Right lobe of liver (tissue), 6 donors: ENCODE results near the gene KL. TPM values are rescaled to one million over a fixed set of nuclear protein-coding genes. Genes with fewer than 3 reads are reported as not detected.

Experiments
- ATAC-seq, 4 donors: fragments of 200-7000 bp; cut with Tn5 transposase; one replicate each; pipeline ENCODE4 v1.9.1; 2020; ENCODE audit warnings: mild to moderate bottlenecking in 4 of 4, moderate library complexity in 4 of 4
- DNase-seq, 3 donors: peaks; one replicate each; pipeline ENCODE4 v3.0.0-alpha.2; 2020
- H3K27ac ChIP-seq, 3 donors: fragments of 200-600 bp; one replicate each; pipeline ENCODE4 v1.8.0; 2022
- H3K27me3 ChIP-seq, 2 donors: fragments of 200-600 bp; one replicate each; pipeline ENCODE4 v1.8.0; 2022
- H3K36me3 ChIP-seq, 4 donors: fragments of 200-600 bp; sonication (generic) in 1 of 4; one replicate each; pipeline versions ENCODE4 v1.5.1 to v1.8.0; 2017 to 2022; ENCODE audit warnings: control low read depth in 1 of 4
- H3K4me1 ChIP-seq, 4 donors: fragments of 200-600 bp; sonication (generic) in 1 of 4; one replicate each; pipeline versions ENCODE4 v1.5.1 to v1.8.0; 2017 to 2022; ENCODE audit warnings: control low read depth in 1 of 4
- H3K4me3 ChIP-seq, 3 donors: fragments of 200-600 bp; one replicate each; pipeline ENCODE4 v1.8.0; 2022
- H3K9me3 ChIP-seq, 4 donors: fragments of 200-600 bp; sonication (generic) in 1 of 4; one replicate each; pipeline versions ENCODE4 v1.5.1 to v1.8.0; 2017 to 2022; ENCODE audit warnings: control low read depth in 1 of 4
- CTCF ChIP-seq, 4 donors: fragments of 200-600 bp in 3 of 4; fragments of 450-650 bp in 1 of 4; IDR thresholded peaks; one replicate each; pipeline versions ENCODE4 v1.5.1 to v1.8.0; 2016 to 2022; ENCODE audit warnings: antibody characterized with exemption in 4 of 4, mild to moderate bottlenecking in 2 of 4
- POLR2A ChIP-seq: fragments of 450-650 bp; IDR thresholded peaks from one replicate; pipeline ENCODE4 v1.6.1; 2017; ENCODE audit warnings: antibody characterized with exemption, mild to moderate bottlenecking
- WGBS: methylation state at CpG from one replicate; pipeline ENCODE4 v1.1.6; 2018; ENCODE audit warnings: low coverage, low lambda C conversion rate; ENCODE audit not compliant: insufficient coverage; ENCODE audit errors: missing lambda C conversion rate; 5-methylcytosine and 5-hydroxymethylcytosine counted together
- intact Hi-C, 2 donors: fragments of 100-400 bp; cut with DNase I; formaldehyde crosslinking; loops; one replicate each; pipeline versions ENCODE4 v1.11.2 to v1.14.1; 2022
- total RNA-seq, 6 experiments: library from RNA; depleted of rRNA in 2 of 6; stranded (reverse); fragments of >200 nt in 2 of 6; fragmentation: NEBNext Ultra II Directional in 3 of 6; extraction: Animal tissue kit (Norgen Biotek cat#: 25700) in 3 of 6; gene quantifications; one replicate each; pipeline versions ENCODE4 v1.1.0 to v1.2.4, GENCODE V29; 2016 to 2023
- donor health status: DM: no; HTN: yes; CAD: no.
- donor health status: DM: no; HTN: no; CAD: no.
- donor health status: DM: no; HTN: no; CAD: no.
- donor health status: DM: no; HTN: yes; CAD: no.
- donor health status: DM: no; HTN: yes; CAD: no.

KL gene
- total RNA-seq, 6 experiments from 2014 or later, result 0.09 to 1.2 (median 0.39) TPM

GRCh38 chr13:33072759-33073158, 56.5 kb downstream of the KL start:
- ATAC-seq, result no peak
- no peaks in the 10 kb centered on the region for H3K9me3 ChIP-seq
- DNase-seq, result no peak
- H3K4me3 ChIP-seq, result no peak overlapping the region
- H3K27ac ChIP-seq, result no peak overlapping the region
- no peaks in the 10 kb centered on the region for H3K4me1 ChIP-seq
- H3K36me3 ChIP-seq, result no peaks in the 10 kb centered on the region
- intact Hi-C loops, result no loop called here
- H3K27me3 ChIP-seq, result no peaks in the 10 kb centered on the region
- no peak for TF ChIP-seq CTCF (IDR thresholded peaks at IDR 0.05)
- TF ChIP-seq POLR2A, result no peak
- WGBS, result 70% methylated on average over 1 of the region's 1 CpG

- H3K27ac ChIP-seq, result no peak overlapping the region
- intact Hi-C loops, result no loop called here
- H3K36me3 ChIP-seq, result no peaks in the 10 kb centered on the region
- WGBS, result 86% methylated on average over 3 of the region's 3 CpGs
- H3K4me3 ChIP-seq, result no peak overlapping the region
- TF ChIP-seq CTCF (IDR thresholded peaks at IDR 0.05), result no peak
- no peaks in the 10 kb centered on the region for H3K4me1 ChIP-seq
- DNase-seq, result no peak
- H3K9me3 ChIP-seq, result no peaks in the 10 kb centered on the region
- no peak for ATAC-seq
- H3K27me3 ChIP-seq, result no peaks in the 10 kb centered on the region
Measured at GRCh38 chr13:33073338-33073737, 57.1 kb downstream of the KL start.

- Histone ChIP-seq H3K27ac (no peak overlapping the region), H3K27me3 (no peaks in the 10 kb centered on the region), H3K36me3 (no peaks in the 10 kb centered on the region), H3K9me3 (no peaks in the 10 kb centered on the region), H3K4me3 (no peak overlapping the region), H3K4me1 (no peaks in the 10 kb centered on the region)
- intact Hi-C loops, result no loop called here
- TF ChIP-seq POLR2A (no peak), CTCF (IDR thresholded peaks at IDR 0.05) (no peak)
- ATAC-seq (no peak), DNase-seq (no peak)
- 84% methylated on average over 5 of the region's 10 CpGs for WGBS
Measured at GRCh38 chr13:33076001-33076992, 60.1 kb downstream of the KL start.

- no peaks in the 10 kb centered on the region for H3K27me3 ChIP-seq
- no peak for DNase-seq
- no peak overlapping the region for H3K27ac ChIP-seq
- no peak overlapping the region for H3K4me3 ChIP-seq
- WGBS, result 80% methylated on average over 3 of the region's 3 CpGs
- H3K9me3 ChIP-seq, result no peaks in the 10 kb centered on the region
- no peaks in the 10 kb centered on the region for H3K36me3 ChIP-seq
- intact Hi-C loops, result no loop called here
- no peak for ATAC-seq
- H3K4me1 ChIP-seq, result no peaks in the 10 kb centered on the region
- TF ChIP-seq CTCF (IDR thresholded peaks at IDR 0.05) (no peak), POLR2A (no peak)
Measured at GRCh38 chr13:33078263-33078662, 62.0 kb downstream of the KL start.
